HG02759 (cell line): ENCODE data around the gene MINDY4.

Experiments used
- ATAC-seq: cut with Tn5 transposase; IDR thresholded peaks from one replicate; pipeline ENCODE4 v1.9.1; 2021; ENCODE audit warnings: mild to moderate bottlenecking, moderate library complexity; ENCODE audit not compliant: unreplicated experiment

The MINDY4 gene

GRCh38 chr7:30741289-30741688, 29.9 kb upstream of the MINDY4 start:
- ATAC-seq, result no peak

GRCh38 chr7:30743371-30744074, 27.7 kb upstream of the MINDY4 start:
- no peak for ATAC-seq

- ATAC-seq, result no peak
Observed at GRCh38 chr7:30744075-30744417, 27.2 kb upstream of the MINDY4 start.

- no peak for ATAC-seq
Observed at GRCh38 chr7:30745261-30745941, 25.8 kb upstream of the MINDY4 start.

DNA sequence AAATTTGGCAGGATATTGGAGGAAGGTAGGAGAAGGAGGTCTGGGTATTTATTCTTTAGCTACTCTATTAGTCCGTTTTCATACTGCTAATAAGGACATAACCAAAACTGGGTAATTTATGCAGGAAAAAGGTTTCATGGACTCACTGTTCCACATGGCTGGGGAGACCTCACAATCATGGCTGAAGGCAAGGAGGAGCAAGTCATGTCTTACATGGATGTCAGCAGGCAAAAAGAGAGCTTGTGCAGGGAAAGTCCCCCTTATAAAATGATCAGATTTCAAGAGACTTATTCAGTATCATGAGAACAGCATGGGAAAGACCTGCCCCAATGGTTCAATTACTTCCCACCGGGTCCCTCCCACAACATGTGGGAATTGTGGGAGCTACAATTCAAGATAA, 21.2 kb upstream of the MINDY4 start:
- ATAC-seq, result no peak

GRCh38 chr7:30750683-30751650, 20.2 kb upstream of the MINDY4 start:
- no peak for ATAC-seq

DNA sequence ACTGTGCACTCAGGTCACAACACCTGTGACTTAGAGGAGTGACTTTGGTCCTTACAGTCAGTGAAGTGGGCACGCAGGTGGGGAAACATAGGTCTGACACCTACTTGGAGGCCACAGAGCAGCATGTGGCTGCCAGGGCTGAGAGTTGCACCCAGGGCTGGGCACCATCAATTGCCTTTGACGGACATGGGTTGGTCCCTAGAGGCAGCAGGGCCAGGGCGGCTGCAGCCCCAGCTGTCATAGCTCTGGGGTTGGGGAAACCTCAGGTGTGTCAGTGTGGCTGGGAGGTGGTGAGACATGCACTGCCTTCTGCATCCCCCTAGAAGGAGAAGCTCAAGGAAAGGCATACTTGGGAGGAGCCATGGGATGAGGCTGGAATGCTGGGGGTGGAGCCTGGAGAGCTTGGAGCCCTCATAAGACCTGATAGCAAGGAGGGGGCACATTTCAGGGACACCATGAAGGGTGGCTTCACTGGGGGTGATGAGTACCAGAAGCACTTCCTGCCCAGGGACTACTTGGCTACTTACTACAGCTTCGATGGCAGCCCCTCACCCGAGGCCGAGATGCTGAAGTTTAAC, 19.4 kb upstream of the MINDY4 start, which contains the start of gene INMT:
Gene INMT, plus strand, starts transcription at position 440 of the 578 bp plus-strand sequence. Its CDS starts 16 bp downstream, at position 456.
- no peak for ATAC-seq

- no peak for ATAC-seq
Observed at GRCh38 chr7:30752484-30752883, 18.7 kb upstream of the MINDY4 start.

- ATAC-seq, result no peak
Observed at GRCh38 chr7:30752979-30753378, 18.2 kb upstream of the MINDY4 start.

GRCh38 chr7:30754315-30754877, 16.8 kb upstream of the MINDY4 start:
- no peak for ATAC-seq

DNA sequence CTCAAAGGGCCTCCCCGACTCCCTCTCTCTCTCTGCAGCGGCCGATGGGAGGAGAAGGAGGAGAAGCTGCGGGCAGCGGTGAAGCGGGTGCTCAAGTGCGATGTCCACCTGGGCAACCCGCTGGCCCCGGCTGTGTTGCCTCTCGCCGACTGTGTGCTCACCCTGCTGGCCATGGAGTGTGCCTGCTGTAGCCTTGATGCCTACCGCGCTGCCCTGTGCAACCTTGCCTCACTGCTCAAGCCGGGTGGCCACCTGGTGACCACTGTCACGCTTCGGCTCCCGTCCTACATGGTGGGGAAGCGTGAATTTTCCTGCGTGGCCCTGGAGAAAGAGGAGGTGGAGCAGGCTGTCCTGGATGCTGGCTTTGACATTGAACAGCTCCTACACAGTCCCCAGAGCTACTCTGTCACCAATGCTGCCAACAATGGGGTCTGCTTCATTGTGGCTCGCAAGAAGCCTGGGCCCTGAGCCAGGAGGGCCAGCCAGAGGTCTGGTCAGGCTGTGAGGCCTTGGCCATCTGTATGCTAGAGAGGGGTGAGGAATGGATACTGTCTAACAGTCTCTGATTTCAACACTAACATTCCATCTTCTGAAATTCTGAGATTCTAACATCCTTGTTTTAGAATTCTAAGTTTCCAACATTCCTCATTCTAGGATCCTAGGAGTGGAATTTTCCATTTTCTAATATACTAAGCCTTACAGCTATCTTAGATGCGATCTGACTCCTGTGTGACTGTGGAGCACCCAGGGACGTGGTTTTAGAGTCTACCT, 15.6 kb upstream of the MINDY4 start:
- no peak for ATAC-seq

- ATAC-seq, result no peak
Observed at GRCh38 chr7:30757342-30757692, 13.9 kb upstream of the MINDY4 start.

DNA sequence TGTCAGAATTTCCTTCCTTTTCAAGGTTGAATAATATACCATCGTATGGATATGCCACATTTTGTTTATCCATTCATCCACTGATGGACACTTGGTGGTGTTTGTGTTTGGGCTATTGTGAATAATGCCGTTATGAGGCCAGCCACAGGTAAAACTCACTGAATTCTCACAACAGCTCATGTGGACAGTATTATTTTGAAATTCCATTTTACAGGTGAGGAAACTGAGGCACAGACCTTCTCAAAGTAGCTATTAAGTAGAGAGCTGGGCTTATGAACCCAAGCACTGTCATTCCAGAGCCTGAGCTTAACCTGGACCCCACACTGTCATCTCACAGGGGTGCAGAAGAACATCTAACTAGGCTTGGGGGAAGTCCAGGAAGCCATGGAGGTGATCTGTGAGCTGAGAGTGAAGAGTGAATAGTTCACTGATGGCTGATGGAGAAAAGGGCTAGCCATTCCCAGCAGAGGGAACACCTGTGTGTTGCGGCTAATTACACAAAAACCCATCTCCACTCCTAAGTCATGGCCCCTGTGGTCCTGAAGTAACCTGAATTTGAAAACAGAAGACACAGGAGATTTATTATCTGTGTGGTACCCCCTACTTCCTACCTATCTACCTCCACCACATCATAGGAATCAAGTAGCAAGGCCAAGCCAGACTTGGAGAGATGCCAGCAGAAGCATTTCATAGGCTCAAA, 10.6 kb upstream of the MINDY4 start:
- no peak for ATAC-seq

DNA sequence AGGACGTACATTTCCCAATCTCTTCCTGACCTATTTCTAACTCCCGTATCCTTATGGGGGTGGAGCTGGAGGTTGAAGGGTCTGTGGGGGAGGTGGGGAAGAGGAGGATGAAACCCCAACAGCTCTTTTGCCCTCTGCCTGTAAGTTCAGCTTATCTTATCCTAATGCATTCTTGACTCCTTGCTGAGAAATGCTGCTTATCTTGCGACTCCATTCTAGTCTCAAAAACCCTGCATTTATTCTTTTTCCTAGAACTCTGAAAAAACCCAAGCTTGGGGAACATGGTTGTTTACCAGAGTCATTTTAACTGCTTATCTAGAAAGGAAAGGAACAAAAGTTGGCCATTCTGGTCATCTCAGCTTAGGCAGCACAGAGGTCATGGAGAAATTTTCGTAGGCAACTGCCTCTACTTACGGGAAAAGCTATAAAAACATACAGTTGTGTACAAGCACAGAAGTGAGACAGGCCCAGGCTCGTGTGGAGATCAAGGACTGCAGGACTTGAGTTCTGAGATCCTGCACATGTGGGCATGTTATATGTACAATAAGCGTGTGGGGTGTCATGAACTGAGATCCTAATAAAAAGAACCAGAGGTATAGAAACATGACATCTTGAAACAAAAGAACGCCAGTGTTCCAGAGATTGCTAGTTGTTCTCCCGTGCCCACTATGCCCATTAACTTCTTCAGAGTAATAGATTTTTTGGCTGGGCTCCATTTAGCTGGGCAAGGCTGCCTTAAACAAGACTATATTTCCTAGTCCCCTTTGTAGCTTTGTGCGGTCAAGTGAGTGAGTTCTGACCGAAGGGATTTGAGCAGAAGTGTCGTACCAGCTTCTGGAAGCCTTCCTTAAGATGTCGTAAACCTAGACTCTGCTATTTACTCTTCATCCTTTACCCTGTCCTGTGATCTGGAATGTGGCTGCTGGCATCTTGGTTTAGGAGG, 9.7 kb upstream of the MINDY4 start:
- no peak for ATAC-seq

GRCh38 chr7:30764030-30764975, 6.9 kb upstream of the MINDY4 start:
- ATAC-seq, result peak; percentile 86

DNA sequence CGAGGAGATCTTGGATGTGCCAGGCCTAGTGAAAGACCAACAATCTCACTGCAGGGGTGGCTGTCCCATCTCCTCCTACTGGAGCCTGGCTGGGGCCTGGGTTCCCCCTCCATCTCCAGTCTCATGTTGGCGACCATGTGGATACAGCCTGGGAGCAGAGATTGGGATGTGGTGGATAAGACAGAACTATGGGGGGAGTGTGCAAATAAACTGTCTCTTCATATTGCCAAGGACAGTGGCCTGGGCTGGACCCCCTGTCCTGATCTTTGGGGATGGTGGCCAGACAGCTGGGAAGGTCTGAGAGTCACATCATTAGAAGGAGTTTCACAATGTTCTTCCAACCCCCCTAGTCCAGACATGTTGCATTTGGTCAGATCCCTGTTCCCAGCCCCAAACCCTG, 5.8 kb upstream of the MINDY4 start:
- no peak for ATAC-seq

DNA sequence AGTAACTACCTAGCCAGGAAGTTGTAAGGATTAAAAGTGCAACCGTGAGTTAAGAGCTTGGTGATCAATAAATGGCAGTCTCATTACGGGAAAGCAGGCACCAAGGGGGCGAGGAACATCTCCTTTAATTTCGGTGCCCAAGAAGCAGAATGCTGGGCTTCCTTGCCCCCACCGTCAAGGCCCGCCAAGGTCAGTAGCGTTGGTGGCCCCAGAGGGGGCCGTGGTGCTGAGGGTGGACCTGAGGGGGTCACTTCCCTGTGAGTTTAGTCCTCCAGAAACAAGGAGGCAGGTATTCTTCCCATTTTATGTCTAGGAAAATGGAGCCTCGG, 408 bp upstream of the MINDY4 start:
- no peak for ATAC-seq
